Neural cell (in vitro differentiated cells): ENCODE measurements around the gene DNAH8.

Experiments used
- CTCF ChIP-seq: fragments of 450-650 bp; IDR thresholded peaks from 2 replicates; pipeline ENCODE4 v1.5.1; 2014; ENCODE audit warnings: antibody characterized with exemption, mild to moderate bottlenecking, moderate library complexity; ENCODE audit not compliant: poor library complexity, severe bottlenecking
- EZH2 ChIP-seq: fragments of 200-600, 300-800 bp; shearing (Covaris generic), sonication (generic); IDR thresholded peaks from 2 replicates; pipeline ENCODE4 v1.6.1; 2014; ENCODE audit warnings: antibody characterized with exemption, low read length, borderline replicate concordance, mild to moderate bottlenecking; ENCODE audit not compliant: insufficient read depth, poor library complexity, severe bottlenecking
- POLR2AphosphoS5 ChIP-seq: IDR thresholded peaks from 2 replicates; pipeline ENCODE4 v1.6.1; 2012

GRCh38 chr6:38695933-38696332 lies 19.2 kb upstream of the DNAH8 start:
- TF ChIP-seq CTCF (no peak), EZH2 (no peak), POLR2AphosphoS5 (no peak)
